Suprapubic skin (tissue), 4 donors: ENCODE data around the gene GIT2. TPM values are rescaled to one million over a fixed set of nuclear protein-coding genes. Genes with fewer than 3 reads are reported as not detected.

Source experiments
- DNase-seq, 2 donors: peaks; one replicate each; pipeline ENCODE4 v3.0.0-alpha.2; 2019; ENCODE audit warnings: low spot score in 2 of 2
- H3K27ac ChIP-seq: fragments of 200-600 bp; sonication (generic); one replicate; pipeline ENCODE4 v1.5.1; 2019
- H3K27me3 ChIP-seq: fragments of 200-600 bp; sonication (generic); one replicate; pipeline ENCODE4 v1.5.1; 2019
- H3K36me3 ChIP-seq: fragments of 200-600 bp; sonication (generic); one replicate; pipeline ENCODE4 v1.5.1; 2019
- H3K4me1 ChIP-seq: fragments of 200-600 bp; sonication (generic); one replicate; pipeline ENCODE4 v1.5.1; 2019
- H3K4me3 ChIP-seq: fragments of 200-600 bp; sonication (generic); one replicate; pipeline ENCODE4 v1.5.1; 2019; ENCODE audit warnings: mild to moderate bottlenecking
- H3K9me3 ChIP-seq: fragments of 200-600 bp; sonication (generic); one replicate; pipeline ENCODE4 v1.5.1; 2019
- CTCF ChIP-seq, 2 donors: fragments of 200-600 bp in 1 of 2; fragments of 450-650 bp in 1 of 2; sonication (generic) in 1 of 2; IDR thresholded peaks; one replicate each; pipeline ENCODE4 v1.5.1; 2016 to 2019; ENCODE audit warnings: antibody characterized with exemption in 2 of 2, mild to moderate bottlenecking in 1 of 2, moderate library complexity in 1 of 2
- EP300 ChIP-seq: sonication (generic); formaldehyde crosslinking; IDR thresholded peaks from one replicate; pipeline ENCODE4 v1.6.1; 2017; ENCODE audit warnings: antibody characterized with exemption
- POLR2A ChIP-seq, 2 donors: fragments of 450-650 bp; IDR thresholded peaks; one replicate each; pipeline ENCODE4 v1.6.1; 2017; ENCODE audit warnings: antibody characterized with exemption in 2 of 2, mild to moderate bottlenecking in 2 of 2, moderate library complexity in 2 of 2
- POLR2AphosphoS5 ChIP-seq, 3 donors: sonication (generic); formaldehyde crosslinking; IDR thresholded peaks; one replicate each; pipeline ENCODE4 v1.6.1; 2017; ENCODE audit warnings: antibody characterized with exemption in 3 of 3
- WGBS: methylation state at CpG from one replicate; pipeline ENCODE4 v1.1.5; 2018; 5-methylcytosine and 5-hydroxymethylcytosine counted together
- total RNA-seq, 4 donors: library from RNA; depleted of rRNA; stranded (reverse); fragments of >200 nt; gene quantifications; one replicate each; pipeline ENCODE4 v1.1.0, GENCODE V29; 2016

The GIT2 gene
- total RNA-seq, 4 donors from 2014 or later = 19.4 to 60.6 (median 35.0) TPM

DNA sequence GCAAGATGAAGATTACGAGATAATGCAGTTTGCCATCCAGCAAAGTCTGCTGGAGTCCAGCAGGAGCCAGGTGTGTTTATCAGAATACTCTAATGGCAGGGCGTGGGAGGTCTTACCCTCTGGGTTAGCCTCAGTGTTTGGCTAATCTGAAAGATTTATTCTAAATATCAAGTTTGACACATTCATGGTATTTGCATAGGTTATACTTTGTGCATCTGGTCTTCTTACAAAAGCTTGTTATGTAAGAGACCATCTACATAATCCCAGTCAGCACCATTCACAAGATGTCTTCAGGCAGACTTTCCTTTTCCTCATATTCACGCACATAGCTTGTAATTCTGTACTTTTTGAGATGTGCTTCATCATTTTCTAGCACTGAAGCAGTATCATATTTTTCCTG is 37.7 kb upstream of the GIT2 start:
- 95% methylated on average over 3 of the region's 3 CpGs for WGBS
- no peaks in the 10 kb centered on the region for H3K9me3 ChIP-seq
- H3K4me3 ChIP-seq = no peak overlapping the region
- H3K4me1 ChIP-seq = peaks cover 2% of the 10 kb centered on the region
- peaks cover 89% of the 10 kb centered on the region for H3K36me3 ChIP-seq
- no peaks in the 10 kb centered on the region for H3K27me3 ChIP-seq
- no peak overlapping the region for H3K27ac ChIP-seq
- TF ChIP-seq POLR2AphosphoS5 (IDR thresholded peaks at IDR 0.05) (no peak), CTCF (IDR thresholded peaks at IDR 0.05) (no peak), EP300 (no peak), POLR2A (IDR thresholded peaks at IDR 0.05) (no peak)
- DNase-seq = no peak

DNA sequence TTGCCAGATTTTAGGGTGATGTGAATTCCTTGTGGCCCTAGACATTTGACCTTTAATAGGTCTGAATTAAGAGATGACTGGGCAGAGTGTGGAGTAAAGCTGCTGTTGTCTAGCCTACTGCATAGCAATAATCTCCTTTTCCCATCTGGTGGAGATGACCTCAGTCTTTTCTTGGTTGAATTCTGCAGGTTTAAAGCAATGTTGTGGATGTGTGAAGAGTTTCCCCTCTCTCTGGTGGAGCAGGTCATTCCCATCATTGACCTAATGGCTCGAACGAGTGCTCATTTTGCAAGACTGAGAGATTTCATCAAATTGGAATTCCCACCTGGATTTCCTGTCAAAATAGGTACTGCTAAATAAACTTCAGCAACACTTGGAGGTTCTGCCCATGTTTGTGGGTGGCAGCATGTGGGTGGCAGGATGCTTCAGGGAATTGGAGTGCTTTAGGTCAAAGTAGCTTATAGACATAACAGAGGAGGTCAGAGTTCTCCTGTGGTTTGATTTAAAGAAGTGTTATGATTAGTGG is 33.2 kb upstream of the GIT2 start:
- DNase-seq = no peak
- Histone ChIP-seq H3K4me3 (no peak overlapping the region), H3K36me3 (peaks cover 84% of the 10 kb centered on the region), H3K9me3 (no peaks in the 10 kb centered on the region), H3K27ac (no peak overlapping the region), H3K4me1 (peaks cover 4% of the 10 kb centered on the region), H3K27me3 (no peaks in the 10 kb centered on the region)
- 74% methylated on average over 2 of the region's 2 CpGs for WGBS
- TF ChIP-seq POLR2A (IDR thresholded peaks at IDR 0.05) (no peak), POLR2AphosphoS5 (IDR thresholded peaks at IDR 0.05) (no peak), CTCF (IDR thresholded peaks at IDR 0.05) (no peak), EP300 (no peak)

DNA sequence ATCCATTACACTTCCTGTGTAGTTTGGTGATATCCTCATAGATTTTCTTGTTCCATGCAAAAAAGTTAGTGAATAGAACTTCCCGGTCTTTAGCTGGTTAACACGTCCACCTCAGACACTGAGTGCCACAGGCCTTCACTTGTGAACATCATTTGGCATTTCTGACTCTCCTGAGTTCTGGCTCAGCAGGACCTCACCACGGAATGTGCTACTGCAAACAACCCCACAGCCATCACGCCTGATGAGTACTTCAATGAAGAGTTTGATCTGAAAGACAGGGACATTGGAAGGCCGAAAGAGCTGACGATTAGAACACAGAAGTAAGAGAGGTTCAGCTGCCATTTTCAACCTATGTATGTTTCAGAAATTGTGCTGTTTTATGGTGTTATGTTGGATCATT is 32.2 kb upstream of the GIT2 start:
- Histone ChIP-seq H3K9me3 (no peaks in the 10 kb centered on the region), H3K27me3 (no peaks in the 10 kb centered on the region), H3K36me3 (peaks cover 79% of the 10 kb centered on the region), H3K27ac (no peak overlapping the region), H3K4me3 (no peak overlapping the region), H3K4me1 (peaks cover 14% of the 10 kb centered on the region)
- TF ChIP-seq CTCF (IDR thresholded peaks at IDR 0.05) = no peak
- TF ChIP-seq POLR2AphosphoS5 (IDR thresholded peaks at IDR 0.05) = no peak
- no peak for TF ChIP-seq POLR2A (IDR thresholded peaks at IDR 0.05)
- TF ChIP-seq EP300 = no peak
- WGBS = 88% methylated on average over 6 of the region's 6 CpGs
- DNase-seq = no peak

DNA sequence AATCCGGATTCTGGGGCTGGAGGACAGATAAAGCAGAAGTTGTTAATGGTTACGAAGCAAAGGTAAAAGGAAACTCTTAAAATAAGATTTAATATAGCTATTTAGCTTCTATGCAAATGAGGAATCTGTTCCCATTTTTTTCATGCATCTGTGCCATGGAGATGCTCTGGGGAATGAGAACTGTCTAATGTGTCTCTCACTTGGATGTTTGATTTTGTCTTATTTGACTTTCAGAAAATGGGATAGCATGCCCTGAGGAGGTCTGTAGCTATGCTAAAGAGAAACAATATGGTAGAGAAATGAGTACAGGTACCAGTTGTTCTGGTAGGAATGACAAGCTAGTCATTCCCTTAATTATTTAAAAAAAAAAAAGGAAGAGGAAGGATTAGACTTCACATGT is 27.9 kb upstream of the GIT2 start:
- Histone ChIP-seq H3K36me3 (peaks cover 74% of the 10 kb centered on the region), H3K27me3 (no peaks in the 10 kb centered on the region), H3K4me3 (no peak overlapping the region), H3K9me3 (no peaks in the 10 kb centered on the region), H3K4me1 (peaks cover 19% of the 10 kb centered on the region), H3K27ac (no peak overlapping the region)
- no peak for DNase-seq
- TF ChIP-seq POLR2A (IDR thresholded peaks at IDR 0.05) (no peak), EP300 (no peak), CTCF (IDR thresholded peaks at IDR 0.05) (no peak), POLR2AphosphoS5 (IDR thresholded peaks at IDR 0.05) (no peak)
- WGBS = 90% methylated on average over 2 of the region's 2 CpGs

DNA sequence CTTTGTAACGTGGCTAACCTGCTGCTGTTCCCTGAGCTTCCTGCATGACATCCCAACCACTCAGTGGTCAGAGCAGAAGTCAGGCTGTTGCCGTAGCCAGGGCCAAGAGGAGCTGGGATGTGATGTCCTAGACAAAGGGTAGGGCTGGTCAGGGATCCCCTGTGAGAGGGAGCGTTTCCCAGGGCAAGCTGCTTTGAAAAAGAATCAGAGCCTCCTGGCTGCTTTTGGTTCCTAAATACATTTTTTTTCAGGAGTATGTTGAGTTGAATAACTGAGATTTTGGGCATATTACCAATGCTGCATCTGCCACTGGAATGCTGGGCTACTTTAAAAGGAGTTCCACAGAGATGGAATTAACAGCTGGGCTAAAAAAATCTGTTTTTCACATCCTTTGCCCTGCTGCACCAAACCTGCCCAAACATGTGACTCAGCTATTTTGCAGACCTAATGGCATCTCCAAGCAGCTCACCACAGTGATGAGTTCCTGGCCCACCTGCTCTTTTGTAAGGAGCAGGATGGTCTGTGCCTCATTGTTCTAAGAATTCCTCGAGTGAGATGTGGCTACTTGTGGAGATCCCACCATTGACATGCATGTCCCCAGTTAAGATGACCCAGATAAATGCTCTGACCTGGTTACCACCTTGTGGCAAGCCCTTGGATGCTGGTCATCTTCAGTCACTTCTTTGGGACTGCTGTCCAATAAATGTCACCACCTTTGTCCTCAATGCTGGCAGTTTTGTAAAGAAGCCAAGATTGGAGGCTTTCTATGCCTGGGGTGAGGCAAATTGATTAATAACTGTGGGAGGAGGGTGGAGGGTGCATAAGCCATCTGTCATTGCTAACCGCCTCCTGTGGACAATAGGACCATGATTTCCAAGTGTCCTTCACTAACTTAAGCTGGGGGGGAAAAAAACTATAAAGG is 27.2 kb upstream of the GIT2 start:
- Histone ChIP-seq H3K4me1 (peaks cover 19% of the 10 kb centered on the region), H3K36me3 (peaks cover 74% of the 10 kb centered on the region), H3K9me3 (no peaks in the 10 kb centered on the region), H3K4me3 (no peak overlapping the region), H3K27ac (no peak overlapping the region), H3K27me3 (no peaks in the 10 kb centered on the region)
- WGBS = 76% methylated on average over 5 of the region's 5 CpGs
- TF ChIP-seq POLR2A (IDR thresholded peaks at IDR 0.05) (no peak), POLR2AphosphoS5 (IDR thresholded peaks at IDR 0.05) (no peak), EP300 (no peak), CTCF (IDR thresholded peaks at IDR 0.05) (no peak)
- no peak for DNase-seq
